Ovary (tissue), 3 donors: ENCODE data around the gene CHD9.

Source experiments
- CTCF ChIP-seq, 3 donors: fragments of 450-650 bp in 2 of 3; fragments of 200-600 bp in 1 of 3; IDR thresholded peaks; one replicate each; pipeline versions ENCODE4 v1.5.1 to v1.8.0; 2016 to 2022; ENCODE audit warnings: antibody characterized with exemption in 3 of 3, mild to moderate bottlenecking in 1 of 3
- POLR2A ChIP-seq: fragments of 450-650 bp; IDR thresholded peaks from one replicate; pipeline ENCODE4 v1.6.1; 2017; ENCODE audit warnings: antibody characterized with exemption, mild to moderate bottlenecking, moderate library complexity
- donor health status: DM: no; HTN: no; CAD: no.

- TF ChIP-seq POLR2A (no peak), CTCF (IDR thresholded peaks at IDR 0.05) (no peak)
Observed at GRCh38 chr16:53121043-53121620, 66.3 kb downstream of the CHD9 start.
